ENCODE data around the gene C18orf63.

DNA sequence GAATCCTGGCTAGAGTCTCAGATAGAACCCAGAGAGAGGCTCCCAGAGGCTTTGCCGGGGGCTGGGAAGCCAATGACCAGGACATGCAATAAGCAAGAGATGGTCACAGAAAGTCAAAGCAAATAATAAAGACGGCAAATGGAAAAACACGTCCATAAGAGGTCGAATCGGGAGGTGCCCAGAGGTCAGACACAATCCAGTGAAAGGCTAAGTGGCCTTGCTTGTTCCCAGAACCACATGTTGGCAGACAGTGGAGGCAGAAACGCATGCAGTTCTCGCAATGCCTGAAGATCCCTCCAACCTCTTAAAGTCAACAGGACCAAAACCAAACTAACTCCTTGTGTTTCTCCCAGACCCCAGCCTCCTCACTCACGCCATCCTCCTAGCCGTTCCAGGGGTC is 26.9 kb upstream of the C18orf63 start:
- TF ChIP-seq CTCF (IDR thresholded peaks at IDR 0.05; ENCODE audit: insufficient read depth, low read length, poor library complexity, severe bottlenecking) (no peak), EZH2phosphoT487 (conservative IDR thresholded peaks at IDR 0.05; ENCODE audit: low read length) (no peak)

All from SU-DHL-6 (cell line).